ENCODE results near the gene ZFP69.

- TF ChIP-seq CTCF (IDR thresholded peaks at IDR 0.05; ENCODE audit: poor library complexity): no peak
- TF ChIP-seq EZH2 (IDR thresholded peaks at IDR 0.05; ENCODE audit: borderline replicate concordance): no peak
- TF ChIP-seq EZH2phosphoT487 (IDR thresholded peaks at IDR 0.05; ENCODE audit: low read depth, severe bottlenecking, unreplicated experiment): no peak
These were observed 27.2 kb upstream of the ZFP69 start, which contains the start of gene ZFP69B for GRCh38 chr1:40449684-40450494.
